ENCODE data around the gene EHBP1.
"Not testable (repeated sequence)": the region's sequence is repeated elsewhere in the genome, so short reads cannot be mapped to it uniquely, and the experiment has no call there.

Gene EHBP1

DNA sequence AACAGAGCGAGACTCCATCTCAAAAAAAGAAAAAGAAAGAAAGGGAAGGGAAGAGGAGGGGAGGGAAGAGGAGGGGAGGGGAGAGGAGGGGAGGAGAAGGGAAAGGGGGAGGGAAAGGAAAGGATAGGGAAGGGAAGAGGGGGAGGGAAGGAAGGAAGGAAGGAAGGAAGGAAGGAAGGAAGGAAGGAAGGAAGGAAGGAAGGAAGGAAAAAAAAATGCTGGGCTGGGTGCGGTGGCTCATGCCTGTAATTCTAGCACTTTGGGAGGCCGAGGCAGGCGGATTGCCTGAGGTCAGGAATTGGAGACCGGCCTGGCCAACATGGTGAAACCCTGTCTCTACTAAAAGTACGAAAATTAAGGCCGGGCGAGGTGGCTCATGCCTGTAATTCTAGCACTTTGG lies 314.2 kb downstream of the EHBP1 start:
- DNase-seq (ENCODE audit: low read depth), result not testable (repeated sequence)

- peak; percentile 32 for DNase-seq (ENCODE audit: low read depth)
Observed at GRCh38 chr2:63023444-63023843, 317.9 kb downstream of the EHBP1 start.

DNA sequence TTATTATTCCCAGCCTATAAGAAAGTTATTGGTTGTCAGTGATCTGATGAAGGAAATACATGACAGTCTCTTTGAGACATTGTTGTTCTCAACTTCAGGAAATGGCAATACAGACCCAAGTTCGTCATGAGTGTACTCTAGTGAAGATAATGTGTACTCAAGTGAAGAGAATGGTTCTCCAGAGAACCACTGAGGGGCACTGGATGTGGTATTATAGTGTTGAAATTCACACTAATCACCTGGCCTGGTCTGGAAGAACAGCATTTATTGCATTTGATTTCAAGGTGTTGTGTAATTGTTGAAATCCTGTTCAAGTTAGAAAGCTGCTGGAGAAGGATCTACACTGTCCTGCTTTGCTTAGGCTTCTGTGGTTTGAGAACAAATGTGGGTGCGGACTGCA lies 321.7 kb downstream of the EHBP1 start:
- no peak for DNase-seq (ENCODE audit: low read depth)

- no peak for DNase-seq (ENCODE audit: low read depth)
Observed at GRCh38 chr2:63029058-63029457, 323.5 kb downstream of the EHBP1 start.

GRCh38 chr2:63034526-63034925 lies 329.0 kb downstream of the EHBP1 start:
- DNase-seq (ENCODE audit: low read depth), result no peak

GRCh38 chr2:63035169-63035568 lies 329.7 kb downstream of the EHBP1 start:
- DNase-seq (ENCODE audit: low read depth), result no peak

DNA sequence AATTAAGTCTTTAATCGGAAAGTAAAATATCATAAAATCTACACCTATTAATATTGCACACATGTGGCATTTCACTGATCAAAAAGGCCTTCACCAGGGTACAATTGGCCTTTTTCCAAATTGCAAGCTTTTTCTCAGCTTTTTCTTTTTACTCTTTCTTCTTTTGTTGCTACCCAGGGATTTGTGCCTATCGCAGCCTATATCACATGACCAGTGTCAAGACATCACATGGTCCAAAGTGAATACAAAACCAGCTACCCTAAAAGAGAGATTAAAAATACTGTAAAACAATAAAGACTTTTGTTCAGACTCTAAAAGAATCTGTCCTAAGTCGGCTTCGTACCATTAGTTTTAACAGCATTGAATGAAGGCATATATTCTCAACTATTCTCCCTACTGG lies 330.1 kb downstream of the EHBP1 start:
- no peak for DNase-seq (ENCODE audit: low read depth)

DNA sequence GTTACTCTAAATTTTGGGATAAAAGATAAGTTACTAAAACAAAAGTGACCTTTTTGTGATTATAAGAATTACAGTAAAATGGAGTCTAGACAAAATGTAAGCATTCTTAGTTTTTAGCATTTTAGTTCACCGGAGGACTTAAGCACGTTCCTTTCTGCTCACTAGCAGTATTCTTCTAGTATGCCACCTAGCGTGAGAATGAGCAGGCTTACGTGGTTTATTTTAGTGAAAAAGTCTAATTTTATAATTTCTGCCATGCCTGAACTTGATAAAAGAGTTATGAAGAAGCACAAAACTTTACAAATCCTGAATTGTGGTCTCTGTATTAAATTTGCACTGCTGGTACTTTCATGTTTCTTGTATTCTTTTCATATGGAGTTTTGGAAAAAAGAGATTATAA lies 332.5 kb downstream of the EHBP1 start:
- DNase-seq (ENCODE audit: low read depth), result no peak

GRCh38 chr2:63040586-63040985 lies 335.1 kb downstream of the EHBP1 start:
- no peak for DNase-seq (ENCODE audit: low read depth)

GRCh38 chr2:63041592-63041991 lies 336.1 kb downstream of the EHBP1 start:
- no peak for DNase-seq (ENCODE audit: low read depth)

GRCh38 chr2:63044362-63045327 lies 339.1 kb downstream of the EHBP1 start:
- no peak for DNase-seq (ENCODE audit: low read depth)

- no peak for DNase-seq (ENCODE audit: low read depth)
Observed at GRCh38 chr2:63046552-63046951, 341.0 kb downstream of the EHBP1 start.

- no peak for DNase-seq (ENCODE audit: low read depth)
Observed at GRCh38 chr2:63046961-63047320, 341.4 kb downstream of the EHBP1 start.

- no peak for DNase-seq (ENCODE audit: low read depth)
Observed at GRCh38 chr2:63047321-63048279, 342.1 kb downstream of the EHBP1 start.

GRCh38 chr2:63048367-63049171 lies 343.1 kb downstream of the EHBP1 start:
- DNase-seq (ENCODE audit: low read depth), result no peak

GRCh38 chr2:63049211-63049969 lies 343.9 kb downstream of the EHBP1 start:
- DNase-seq (ENCODE audit: low read depth), result no peak

DNA sequence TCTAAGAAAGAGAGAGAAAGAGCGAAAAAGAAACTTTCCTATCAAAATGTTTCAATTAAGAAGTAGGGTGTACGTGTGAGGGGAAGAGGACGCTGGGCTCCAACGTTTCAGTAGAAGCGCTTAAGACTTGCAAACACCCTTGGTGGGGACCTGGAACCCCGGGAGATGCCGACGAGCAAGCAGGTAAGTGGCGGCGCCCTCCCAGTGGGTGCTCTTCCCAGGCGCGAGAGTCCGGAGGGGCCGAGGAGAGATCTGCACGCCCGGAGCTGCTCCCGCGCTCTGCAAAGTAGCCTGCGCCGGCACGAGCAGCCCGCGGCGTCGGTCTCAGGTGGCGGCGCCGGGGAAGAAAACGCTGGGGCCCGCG lies 344.4 kb downstream of the EHBP1 start:
- no peak for DNase-seq (ENCODE audit: low read depth)

- DNase-seq (ENCODE audit: low read depth), result peak; percentile 42
Observed at GRCh38 chr2:63050334-63051041, 345.0 kb downstream of the EHBP1 start, which contains the start of gene OTX1. TSS of gene OTX1 (plus strand) at chr2:63050830. CDS start at chr2:63052991, 2,161 bp downstream.

DNA sequence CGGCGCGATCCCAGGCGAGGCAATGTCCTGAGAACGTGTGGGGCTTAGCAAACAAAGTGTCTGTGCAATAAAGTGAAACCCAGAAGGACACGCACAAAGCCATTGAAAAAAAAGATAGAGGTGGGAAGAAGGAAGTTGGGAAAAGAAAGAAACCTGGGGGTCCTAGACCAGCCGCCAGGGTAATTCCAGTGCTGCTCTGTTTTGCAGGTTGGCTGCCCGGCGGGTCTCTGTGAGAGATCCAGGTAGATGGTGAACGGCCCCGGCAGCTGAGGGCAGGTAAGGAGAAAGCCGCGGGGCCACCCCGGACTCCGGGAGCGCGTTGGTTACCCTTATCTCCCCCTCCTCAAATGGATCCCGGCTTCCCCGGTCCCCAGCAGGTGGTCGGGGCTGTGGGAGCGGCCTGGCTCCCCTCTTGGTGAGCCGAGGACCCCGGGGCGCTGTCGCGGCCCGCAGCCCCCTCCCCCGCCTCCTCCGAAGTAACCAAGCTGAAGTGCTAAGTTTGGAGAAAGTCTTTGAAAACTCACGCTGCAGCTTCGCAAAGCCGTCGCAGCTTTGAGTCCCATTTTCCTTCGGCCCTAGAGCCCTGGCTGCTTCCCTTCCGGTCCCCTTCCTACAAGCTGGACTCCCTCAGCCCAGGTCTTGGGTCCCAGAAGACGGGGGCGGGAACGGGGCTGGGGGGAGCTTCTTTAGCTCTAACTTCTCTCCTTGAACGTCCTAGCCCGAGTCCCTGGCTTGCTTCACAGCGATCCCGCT lies 345.7 kb downstream of the EHBP1 start:
- DNase-seq (ENCODE audit: low read depth), result no peak

Measured in CMK (cell line).